GF-D8 (cell line): ENCODE results near the gene BCAS3.

Source experiments
- DNase-seq: peaks from one replicate; lab custom pipeline; 2025; lab: John Stamatoyannopoulos, UW

The BCAS3 gene

GRCh38 chr17:61294777-61295176 lies 617.1 kb downstream of the BCAS3 start:
- no peak for DNase-seq

- no peak for DNase-seq
These were observed 618.4 kb downstream of the BCAS3 start for GRCh38 chr17:61296058-61296457.

GRCh38 chr17:61299517-61300513 lies 622.2 kb downstream of the BCAS3 start:
- no peak for DNase-seq

GRCh38 chr17:61302953-61303816 lies 625.5 kb downstream of the BCAS3 start:
- no peak for DNase-seq

GRCh38 chr17:61303817-61304096 lies 626.1 kb downstream of the BCAS3 start:
- no peak for DNase-seq

- DNase-seq: no peak
These were observed 627.4 kb downstream of the BCAS3 start for GRCh38 chr17:61305024-61305423.

- no peak for DNase-seq
These were observed 628.4 kb downstream of the BCAS3 start for GRCh38 chr17:61306003-61306402.

- DNase-seq: no peak
These were observed 630.5 kb downstream of the BCAS3 start for GRCh38 chr17:61307905-61308886.

- DNase-seq: no peak
These were observed 632.0 kb downstream of the BCAS3 start for GRCh38 chr17:61309362-61310256.

- no peak for DNase-seq
These were observed 632.9 kb downstream of the BCAS3 start for GRCh38 chr17:61310590-61310989.

GRCh38 chr17:61312406-61313295 lies 635.0 kb downstream of the BCAS3 start:
- DNase-seq: no peak

GRCh38 chr17:61313461-61314326 lies 636.0 kb downstream of the BCAS3 start:
- no peak for DNase-seq

- no peak for DNase-seq
These were observed 636.9 kb downstream of the BCAS3 start for GRCh38 chr17:61314368-61315078.

- no peak for DNase-seq
These were observed 639.0 kb downstream of the BCAS3 start for GRCh38 chr17:61316633-61317032.

- DNase-seq: no peak
These were observed 640.1 kb downstream of the BCAS3 start for GRCh38 chr17:61317779-61318178.

- DNase-seq: no peak
These were observed 641.0 kb downstream of the BCAS3 start for GRCh38 chr17:61318684-61319098.

GRCh38 chr17:61321344-61321743 lies 643.7 kb downstream of the BCAS3 start:
- DNase-seq: no peak
